GM18867 (cell line): Measurements from ENCODE around the gene FAM234A.

Experiments used
- ATAC-seq: cut with Tn5 transposase; IDR thresholded peaks from one replicate; pipeline ENCODE4 v1.9.1; 2021; ENCODE audit warnings: mild to moderate bottlenecking, moderate library complexity; ENCODE audit not compliant: unreplicated experiment

FAM234A gene

DNA sequence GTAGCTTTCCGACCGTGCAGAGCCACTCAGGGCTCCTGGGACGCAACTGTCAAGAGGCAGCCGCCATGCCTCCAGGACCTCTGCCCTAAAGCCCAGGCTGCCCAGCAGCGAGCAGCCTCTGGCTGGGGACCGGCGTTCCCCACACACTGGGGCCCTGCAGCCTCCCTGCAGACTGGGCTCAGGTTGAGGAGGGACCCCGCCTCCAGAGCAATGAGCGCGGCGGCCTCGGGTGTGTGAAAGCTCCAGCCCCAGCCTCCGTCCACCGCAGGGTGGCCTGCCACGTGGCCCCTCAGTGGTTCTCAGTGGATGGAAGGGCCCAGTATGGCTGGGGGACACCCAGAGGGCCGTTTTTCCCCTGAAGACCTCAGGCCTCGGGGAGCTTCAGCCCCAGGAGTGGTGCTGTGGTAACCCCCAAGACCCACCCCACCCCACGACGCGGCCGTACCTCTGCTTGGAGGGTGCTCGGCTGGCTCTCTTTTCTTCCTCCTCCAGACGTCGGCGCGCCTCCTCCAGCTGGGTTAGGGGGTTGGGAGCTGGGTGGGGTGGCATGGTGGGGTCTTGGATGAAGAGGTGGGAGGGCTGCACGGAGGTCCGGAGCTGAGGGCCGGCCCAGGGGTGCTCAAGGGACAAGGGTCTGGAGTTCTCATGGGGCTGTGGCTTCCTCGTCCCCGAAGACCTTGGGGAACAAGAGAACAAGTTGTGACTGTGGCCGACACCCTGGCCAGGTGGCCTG lies 58.6 kb downstream of the FAM234A start:
- no peak for ATAC-seq

DNA sequence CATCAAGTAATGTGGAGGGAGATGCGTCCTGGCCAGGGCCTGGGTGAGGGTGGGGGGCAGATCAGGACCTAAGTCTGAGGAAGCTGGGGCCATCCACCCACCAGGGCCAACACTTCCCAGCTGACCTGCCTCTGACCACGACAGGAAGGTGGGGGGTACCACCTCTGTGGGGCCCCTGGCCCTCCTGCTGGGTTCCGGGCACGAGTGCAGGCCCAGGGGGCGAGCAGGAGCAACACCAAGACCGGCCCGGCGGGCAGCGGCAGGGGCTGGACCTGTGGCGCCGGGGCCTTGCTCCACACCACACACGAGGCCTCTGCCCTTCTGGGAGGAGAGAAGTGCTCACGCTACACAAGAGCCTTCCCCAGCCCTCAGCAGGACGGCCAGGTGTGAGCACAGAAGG lies 61.7 kb downstream of the FAM234A start:
- no peak for ATAC-seq

DNA sequence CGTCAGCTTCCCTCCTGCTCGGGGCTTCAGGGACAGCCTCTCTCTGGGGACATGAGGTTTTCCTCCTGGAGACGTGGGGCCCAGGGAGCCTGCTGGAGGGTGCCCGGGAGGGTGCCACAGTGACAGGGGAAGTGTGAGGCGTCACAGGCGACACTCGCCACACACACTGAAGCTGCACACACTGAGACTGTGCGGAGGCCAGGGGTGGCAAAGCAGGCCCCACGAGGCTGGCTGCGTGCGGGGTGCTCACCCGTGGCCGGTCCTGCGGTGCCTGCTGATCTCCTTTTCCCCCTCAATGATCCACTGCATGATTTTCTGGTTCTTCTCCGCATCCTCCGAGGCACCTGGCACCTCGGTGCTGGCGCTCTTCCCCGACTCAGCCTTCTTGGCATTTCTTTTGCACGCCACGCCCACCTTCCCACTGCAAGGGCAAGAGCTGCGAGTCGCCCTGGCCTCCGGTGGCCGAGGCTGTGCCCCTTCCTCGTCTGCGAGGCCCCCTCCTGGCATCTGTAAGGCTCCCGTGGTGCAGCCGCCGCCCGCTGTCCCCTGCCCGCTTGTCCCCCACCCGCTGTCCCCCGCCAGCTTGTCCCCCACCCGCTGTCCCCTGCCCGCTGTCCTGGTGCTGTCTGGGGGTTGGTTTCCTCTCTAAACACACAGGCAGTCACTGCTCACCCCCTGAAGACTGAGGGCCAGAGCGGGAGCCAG lies 62.3 kb downstream of the FAM234A start:
- no peak for ATAC-seq

DNA sequence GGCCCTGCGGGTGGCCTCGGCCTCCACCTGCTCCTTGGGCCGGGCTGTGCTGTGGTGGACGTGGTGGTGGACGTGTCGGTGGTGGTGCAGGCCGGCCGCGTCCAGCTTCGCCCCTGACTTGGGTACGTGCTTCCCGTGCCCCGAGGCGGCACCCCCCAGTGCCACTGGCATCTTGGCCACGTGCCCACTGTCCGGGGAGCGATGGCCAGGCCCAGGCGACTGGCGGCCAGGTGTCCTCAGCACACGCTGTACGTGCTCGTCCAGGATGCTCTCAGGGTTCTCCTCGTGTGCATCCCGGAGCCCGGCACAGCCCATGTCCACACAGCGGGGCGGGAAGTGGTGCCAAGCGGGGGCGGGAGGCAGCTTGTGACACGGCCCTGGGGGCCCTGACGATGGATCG lies 63.2 kb downstream of the FAM234A start:
- ATAC-seq = no peak

DNA sequence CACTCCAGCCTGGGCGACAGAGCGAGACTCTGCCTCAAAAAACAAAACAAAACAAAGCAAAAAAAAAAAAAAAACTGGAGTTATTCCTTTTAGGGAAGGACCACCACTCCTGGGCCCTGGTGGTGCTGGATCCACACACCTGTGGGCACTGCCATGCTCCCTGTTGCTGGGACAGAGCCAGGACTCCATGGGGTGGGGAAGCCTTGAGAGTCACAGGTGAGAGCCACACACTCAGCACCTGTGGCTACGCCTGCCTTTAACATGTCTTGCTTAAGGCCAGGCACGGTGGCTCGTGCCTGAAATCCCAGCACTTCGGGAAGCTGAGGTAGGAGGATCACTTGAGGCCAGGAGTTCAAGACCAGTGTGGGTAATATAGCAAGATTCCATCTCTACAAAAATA lies 66.6 kb downstream of the FAM234A start:
- ATAC-seq = no peak

DNA sequence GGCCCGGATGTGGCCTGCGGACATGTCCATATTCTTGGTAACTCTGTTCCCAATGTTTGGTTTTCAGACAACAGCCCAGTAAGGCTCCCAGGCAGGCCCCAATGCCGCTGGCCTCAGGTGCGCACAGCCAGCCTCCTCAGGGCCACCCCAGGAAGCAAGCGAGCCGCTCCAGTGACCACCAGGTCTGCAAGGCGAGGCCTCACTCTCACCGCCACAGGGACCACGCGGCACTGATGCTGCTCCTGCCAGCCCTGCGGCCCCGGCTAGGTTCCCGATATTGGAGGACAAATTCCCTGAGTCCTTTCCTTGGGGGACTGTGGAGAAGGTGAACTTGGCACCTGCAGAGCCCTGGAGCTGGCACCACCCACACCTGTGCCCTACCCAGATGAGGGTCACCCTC lies 67.3 kb downstream of the FAM234A start:
- ATAC-seq = no peak

DNA sequence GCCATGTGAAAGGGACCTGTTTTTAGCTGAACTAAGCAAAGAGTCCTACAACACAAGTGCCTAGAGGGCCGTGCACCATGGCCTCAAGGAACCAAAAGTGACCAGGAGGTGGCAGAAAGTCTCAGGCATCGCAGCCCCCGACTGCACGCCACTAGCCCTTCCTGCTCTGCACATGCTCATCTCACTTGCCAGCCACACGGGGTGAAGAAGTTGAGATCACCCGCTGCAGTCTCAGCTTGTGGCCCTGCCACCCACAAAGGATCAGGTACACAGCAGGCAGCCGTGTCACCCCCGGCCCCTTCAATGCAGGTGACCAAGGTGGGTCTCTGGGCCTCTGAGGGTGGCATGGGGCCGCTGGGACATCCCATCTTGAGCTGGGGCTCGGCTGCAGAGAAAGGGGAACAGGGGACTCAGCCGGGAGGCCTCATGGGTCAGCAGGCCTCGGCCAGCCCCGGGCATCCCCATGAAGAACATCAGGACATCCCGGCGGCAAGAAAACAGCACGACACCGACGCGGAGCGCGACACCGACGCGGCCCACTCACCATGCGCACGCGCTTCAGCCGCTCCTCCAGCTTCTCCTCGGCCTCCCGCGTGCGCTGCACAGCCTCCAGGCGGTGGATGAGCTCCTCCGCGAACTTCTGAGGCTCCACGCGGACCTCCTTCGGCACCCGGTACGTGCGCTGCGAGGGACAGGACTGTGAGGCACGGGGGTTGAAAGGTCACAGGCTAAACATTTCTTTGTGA lies 69.3 kb downstream of the FAM234A start:
- ATAC-seq = no peak

DNA sequence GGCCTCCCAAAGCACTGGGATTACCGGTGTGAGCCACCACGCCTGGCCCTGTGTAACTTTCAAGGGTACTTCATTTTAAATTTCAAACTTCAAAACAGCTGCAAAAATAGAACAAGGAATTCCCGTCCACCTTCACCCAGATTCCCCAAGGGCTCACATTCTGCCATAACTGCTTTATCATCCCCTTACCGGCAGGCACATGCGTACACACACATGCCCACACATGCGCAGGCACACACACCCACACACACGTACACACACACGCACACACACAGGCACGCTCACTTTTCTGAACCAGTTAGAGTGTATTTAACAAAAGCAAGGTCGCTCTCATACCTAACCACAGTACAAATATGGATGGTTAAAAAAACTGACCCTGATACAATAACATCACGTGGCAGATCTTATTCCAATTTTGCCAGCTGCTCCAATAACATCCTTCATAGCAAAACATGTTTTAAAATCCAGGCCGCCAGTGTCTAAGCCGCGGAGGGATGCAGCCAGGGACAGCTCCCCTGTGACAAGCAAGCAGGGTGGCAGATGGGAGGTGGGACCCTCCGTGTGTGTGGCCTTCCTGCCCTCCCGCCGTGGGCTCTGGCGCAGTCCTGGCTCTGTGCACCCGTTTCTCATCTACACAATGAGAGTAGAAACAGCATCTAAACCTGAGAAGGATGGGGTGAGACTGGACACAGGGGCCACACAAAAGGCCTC lies 71.5 kb downstream of the FAM234A start:
- no peak for ATAC-seq

DNA sequence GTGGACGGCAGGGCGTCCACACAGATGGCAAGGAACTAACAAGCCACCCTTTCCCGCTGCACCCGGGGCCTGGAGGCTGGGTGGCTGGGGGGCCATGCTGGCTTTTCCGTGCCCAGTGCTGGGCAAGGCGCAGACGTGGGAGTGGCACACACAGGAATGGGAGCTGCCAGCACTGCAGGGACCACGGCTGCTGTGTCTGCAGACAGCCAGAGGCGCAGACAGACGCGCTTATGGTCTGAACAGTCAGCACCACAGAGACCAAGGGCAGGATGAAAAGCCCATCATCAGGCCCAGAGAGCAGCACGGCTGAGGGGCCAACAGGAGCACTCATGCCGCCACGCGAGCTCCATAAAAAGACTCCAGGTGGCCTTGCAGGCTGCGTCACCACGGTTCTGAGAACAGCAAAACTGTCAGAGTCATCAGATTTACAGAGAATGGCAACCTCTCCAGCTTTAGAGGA lies 72.3 kb downstream of the FAM234A start:
- no peak for ATAC-seq

DNA sequence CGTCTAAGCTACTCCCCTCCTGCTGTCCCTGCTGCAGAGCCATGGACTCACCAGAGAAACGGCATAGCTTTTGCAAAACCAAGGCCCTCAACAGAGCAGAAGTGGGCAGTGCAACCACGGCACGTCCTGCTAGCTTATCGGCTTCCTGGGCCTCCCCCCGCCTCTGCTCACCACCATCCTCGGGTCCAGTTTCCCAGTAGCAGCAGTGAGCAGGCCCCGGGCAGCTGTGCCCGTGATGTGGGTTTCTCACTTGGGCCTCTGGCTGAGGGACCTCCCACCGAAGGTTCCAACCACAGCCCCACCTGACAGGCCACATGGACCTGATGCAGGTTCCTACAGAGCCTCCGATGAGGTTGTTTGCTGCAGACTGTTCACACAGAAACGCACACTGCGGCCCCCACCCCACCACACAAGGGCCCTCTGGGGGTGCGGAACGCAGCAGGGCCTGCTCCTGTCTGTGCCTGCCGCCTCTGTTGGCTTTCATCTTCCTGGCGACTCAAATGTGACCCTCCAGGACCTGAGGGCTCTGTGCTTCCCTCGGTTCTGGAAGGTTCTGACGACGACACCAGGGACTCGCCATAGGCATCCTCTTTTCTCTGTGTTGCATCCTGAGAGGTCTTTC lies 73.2 kb downstream of the FAM234A start:
- no peak for ATAC-seq

DNA sequence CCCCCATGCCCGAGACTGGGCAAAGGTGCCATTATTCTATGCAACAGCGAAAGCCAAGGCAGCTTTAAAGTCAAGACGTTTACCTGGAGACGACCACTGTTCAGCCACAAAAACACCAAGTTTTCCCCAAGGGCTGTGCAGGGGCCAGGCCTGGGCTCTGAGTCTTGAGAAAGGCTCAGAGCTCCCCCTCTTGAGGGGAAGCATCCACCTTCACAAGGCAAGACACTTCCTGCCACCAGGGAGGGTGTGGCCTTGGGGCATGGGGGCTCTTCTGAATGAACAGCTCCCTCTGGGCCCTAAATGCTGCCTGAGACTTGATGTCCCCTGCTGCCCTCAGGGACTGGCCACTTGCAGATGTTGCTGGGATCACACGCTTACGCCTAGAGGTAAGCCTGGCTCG lies 74.9 kb downstream of the FAM234A start:
- no peak for ATAC-seq

DNA sequence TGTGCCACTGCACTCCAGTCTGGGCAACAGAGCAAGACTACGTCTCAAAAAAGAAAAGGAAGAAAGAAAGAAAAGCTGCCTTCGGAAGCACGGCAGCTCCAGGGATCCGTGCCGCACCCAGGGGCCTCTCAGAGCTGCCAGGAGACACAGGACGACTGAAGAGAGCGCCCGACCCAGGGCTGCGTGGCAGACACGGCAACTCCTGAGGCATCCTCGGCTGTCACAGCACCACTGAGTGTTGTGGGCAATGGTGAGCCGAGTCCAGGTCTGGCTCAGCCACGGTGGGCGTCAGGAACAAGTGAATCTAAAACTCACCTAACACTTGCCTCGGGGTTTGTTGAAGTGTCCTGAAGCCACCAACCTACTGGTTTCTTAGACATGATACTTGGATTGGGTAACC lies 77.1 kb downstream of the FAM234A start:
- ATAC-seq = no peak

DNA sequence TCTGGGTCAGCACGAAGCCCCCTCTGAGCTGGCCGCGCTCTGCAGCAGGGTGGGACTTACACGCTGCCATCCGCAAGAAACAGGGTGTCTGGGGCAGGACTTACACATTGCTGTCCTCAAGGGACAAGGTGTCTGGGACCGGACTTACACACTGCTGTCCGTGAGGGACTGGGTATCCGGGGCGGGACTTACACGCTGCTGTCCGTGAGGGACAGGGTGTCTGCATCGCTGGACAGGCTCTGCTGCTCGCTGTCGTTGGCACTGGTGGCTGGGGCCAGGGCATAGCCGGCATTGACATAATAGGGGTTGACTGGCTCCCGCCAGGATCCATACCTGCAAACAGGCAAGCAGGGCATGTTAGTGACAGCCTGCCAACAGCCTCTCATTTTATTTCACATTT lies 79.7 kb downstream of the FAM234A start:
- no peak for ATAC-seq

DNA sequence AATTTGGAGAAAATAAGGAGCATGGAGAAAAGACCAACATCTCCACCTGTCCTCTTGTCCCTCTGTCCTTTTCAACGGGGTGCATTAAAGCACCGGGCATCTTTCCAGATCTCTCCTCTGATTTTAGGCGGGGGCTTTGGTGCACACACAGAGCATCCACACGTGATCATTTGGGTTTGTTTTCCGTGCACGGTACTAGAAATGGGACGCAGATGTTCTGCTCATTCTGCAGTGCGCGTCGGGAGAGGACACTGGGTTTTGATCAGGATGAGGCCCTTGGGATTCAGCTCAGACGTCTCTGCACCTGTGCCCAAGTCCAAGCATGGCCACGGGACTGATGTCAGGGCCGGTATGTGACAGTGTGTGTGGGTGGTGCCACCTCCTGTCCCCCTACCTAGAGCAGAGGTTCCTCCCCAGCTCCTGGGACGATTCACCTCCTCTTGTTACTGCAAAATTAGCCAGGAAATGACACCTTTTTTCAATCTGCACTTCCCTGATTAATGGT lies 80.2 kb downstream of the FAM234A start:
- ATAC-seq = no peak
